ENCODE results near the gene C16orf86.

C16orf86 gene

GRCh38 chr16:67666559-67667452 is at the start of gene C16orf86, which contains the start of gene ENKD1:
C16orf86 (plus strand) TSS chr16:67666814; CDS start chr16:67666971, 157 bp downstream.
ENKD1 (minus strand) TSS chr16:67666750; CDS start chr16:67666442, 308 bp downstream.
- peak; percentile 77 for DNase-seq (ENCODE audit: low read depth)

- DNase-seq (ENCODE audit: low read depth): no peak
These were observed 38.4 kb upstream of the C16orf86 start for GRCh38 chr16:67628216-67628615.

GRCh38 chr16:67632415-67633172 is 34.0 kb upstream of the C16orf86 start:
- no peak for DNase-seq (ENCODE audit: low read depth)

GRCh38 chr16:67636713-67637112 is 29.9 kb upstream of the C16orf86 start:
- no peak for DNase-seq (ENCODE audit: low read depth)

GRCh38 chr16:67637625-67638024 is 29.0 kb upstream of the C16orf86 start:
- no peak for DNase-seq (ENCODE audit: low read depth)

- DNase-seq (ENCODE audit: low read depth): no peak
These were observed 24.6 kb upstream of the C16orf86 start for GRCh38 chr16:67641779-67642708.

GRCh38 chr16:67644038-67644437 is 22.6 kb upstream of the C16orf86 start:
- DNase-seq (ENCODE audit: low read depth): no peak

- DNase-seq (ENCODE audit: low read depth): no peak
These were observed 21.1 kb upstream of the C16orf86 start for GRCh38 chr16:67645397-67646121.

- DNase-seq (ENCODE audit: low read depth): no peak
These were observed 19.4 kb upstream of the C16orf86 start for GRCh38 chr16:67647111-67647651.

- no peak for DNase-seq (ENCODE audit: low read depth)
These were observed 18.9 kb upstream of the C16orf86 start for GRCh38 chr16:67647681-67648080.

GRCh38 chr16:67648088-67648763 is 18.4 kb upstream of the C16orf86 start:
- no peak for DNase-seq (ENCODE audit: low read depth)

- DNase-seq (ENCODE audit: low read depth): no peak
These were observed 17.7 kb upstream of the C16orf86 start for GRCh38 chr16:67648764-67649407.

- DNase-seq (ENCODE audit: low read depth): no peak
These were observed 17.1 kb upstream of the C16orf86 start for GRCh38 chr16:67649494-67649931.

- DNase-seq (ENCODE audit: low read depth): no peak
These were observed 16.6 kb upstream of the C16orf86 start for GRCh38 chr16:67650023-67650422.

- DNase-seq (ENCODE audit: low read depth): no peak
These were observed 15.6 kb upstream of the C16orf86 start for GRCh38 chr16:67651039-67651438.

GRCh38 chr16:67651847-67652246 is 14.8 kb upstream of the C16orf86 start:
- no peak for DNase-seq (ENCODE audit: low read depth)

- DNase-seq (ENCODE audit: low read depth): no peak
These were observed 14.0 kb upstream of the C16orf86 start for GRCh38 chr16:67652578-67653127.

GRCh38 chr16:67653128-67653788 is 13.4 kb upstream of the C16orf86 start:
- DNase-seq (ENCODE audit: low read depth): no peak
